NB4 (cell line): Measurements from ENCODE around the gene SLC25A26.

Experiments
- CTCF ChIP-seq: IDR thresholded peaks from one replicate; pipeline ENCODE4 v1.5.1; 2012; ENCODE audit warnings: low read depth, low read length
- POLR2A ChIP-seq: IDR thresholded peaks from 2 replicates; pipeline ENCODE4 v1.6.1; 2011; ENCODE audit warnings: mild to moderate bottlenecking; ENCODE audit not compliant: insufficient read length; ENCODE audit errors: extremely low read depth

- TF ChIP-seq CTCF (no peak), POLR2A (no peak)
Observed at GRCh38 chr3:66386925-66387650, 166.3 kb downstream of the SLC25A26 start.
